Measurements from ENCODE around the gene PRKACG.

PRKACG gene

DNA sequence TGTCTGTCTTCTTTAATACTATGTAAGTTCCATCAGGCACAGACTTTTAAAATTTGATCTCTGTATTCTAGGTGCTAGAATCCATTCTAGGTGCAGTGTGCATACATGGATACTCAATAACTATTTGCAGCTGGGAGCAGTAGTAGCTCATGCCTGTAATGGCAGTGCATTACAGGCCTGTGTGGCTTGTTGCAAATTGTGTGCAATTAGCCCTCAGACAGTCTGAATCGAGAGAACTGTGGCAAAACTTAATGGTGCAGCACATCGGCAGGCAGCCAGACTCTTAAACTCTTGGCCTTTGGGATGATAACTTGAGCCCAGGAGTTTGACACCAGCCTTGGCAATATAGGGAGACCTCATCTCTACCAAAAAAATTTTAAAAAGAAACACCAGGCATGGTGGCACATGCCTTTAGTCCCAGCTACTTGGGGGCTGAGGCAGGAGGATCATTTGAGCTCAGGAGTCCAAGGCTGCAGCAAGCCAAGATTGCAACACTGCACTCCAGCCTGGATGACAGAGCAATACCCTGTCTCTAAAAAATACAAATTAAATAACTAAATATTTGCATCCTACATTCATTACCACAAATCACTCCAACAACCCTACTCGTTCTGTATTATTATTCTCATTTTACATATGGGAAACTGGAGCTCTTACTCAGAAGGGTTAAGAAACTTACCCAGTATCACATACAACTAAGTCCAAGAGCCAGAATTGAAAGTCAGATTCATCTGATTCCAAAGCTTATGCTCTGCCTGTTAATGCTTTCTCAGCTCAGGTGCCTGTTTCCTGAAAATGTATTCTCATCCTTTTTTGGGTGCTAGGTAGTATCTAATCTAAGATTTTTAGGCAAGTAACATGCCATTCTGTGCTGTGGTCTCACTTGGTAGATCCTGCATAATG is 30.1 kb downstream of the PRKACG start:
- DNase-seq: no peak

DNA sequence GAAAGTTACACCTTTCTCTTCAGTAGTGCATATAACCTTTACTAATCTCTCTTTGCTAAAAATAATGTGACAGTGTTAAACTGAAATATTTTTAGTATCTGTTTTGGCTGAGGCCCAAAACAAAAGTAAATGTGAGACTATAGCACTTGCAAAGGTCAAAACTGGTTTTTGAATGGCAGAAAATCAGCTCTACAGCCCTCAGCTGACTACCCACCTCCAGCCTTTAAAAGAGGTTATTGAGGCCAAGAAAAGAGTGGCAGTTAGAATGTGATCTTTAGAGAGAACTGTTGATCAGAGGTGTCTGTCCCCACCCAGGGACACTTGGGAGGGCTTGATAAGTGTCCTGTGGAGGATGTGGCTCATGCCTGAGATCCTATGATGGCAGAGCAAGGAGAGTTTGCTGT is 30.9 kb downstream of the PRKACG start:
- no peak for DNase-seq

DNA sequence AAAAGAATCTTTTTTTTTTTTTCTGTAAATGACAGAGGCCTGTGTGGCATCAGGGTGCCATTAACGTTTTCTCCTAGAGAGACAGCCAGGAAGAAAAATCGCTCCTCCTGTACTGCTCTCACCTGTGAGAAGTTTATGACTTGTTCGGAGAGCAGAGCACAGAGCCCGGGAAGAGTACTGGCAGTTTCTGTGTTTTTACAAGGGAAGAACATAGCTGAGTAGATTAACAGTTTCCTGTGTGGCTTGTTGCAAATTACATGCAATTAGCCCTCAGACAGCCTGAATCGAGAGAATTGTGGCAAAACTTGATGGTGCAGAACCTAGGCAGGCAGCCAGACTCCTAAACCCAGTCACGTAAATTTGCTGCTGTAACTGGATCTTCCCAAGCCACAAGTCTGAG is 32.1 kb downstream of the PRKACG start:
- DNase-seq: no peak

DNA sequence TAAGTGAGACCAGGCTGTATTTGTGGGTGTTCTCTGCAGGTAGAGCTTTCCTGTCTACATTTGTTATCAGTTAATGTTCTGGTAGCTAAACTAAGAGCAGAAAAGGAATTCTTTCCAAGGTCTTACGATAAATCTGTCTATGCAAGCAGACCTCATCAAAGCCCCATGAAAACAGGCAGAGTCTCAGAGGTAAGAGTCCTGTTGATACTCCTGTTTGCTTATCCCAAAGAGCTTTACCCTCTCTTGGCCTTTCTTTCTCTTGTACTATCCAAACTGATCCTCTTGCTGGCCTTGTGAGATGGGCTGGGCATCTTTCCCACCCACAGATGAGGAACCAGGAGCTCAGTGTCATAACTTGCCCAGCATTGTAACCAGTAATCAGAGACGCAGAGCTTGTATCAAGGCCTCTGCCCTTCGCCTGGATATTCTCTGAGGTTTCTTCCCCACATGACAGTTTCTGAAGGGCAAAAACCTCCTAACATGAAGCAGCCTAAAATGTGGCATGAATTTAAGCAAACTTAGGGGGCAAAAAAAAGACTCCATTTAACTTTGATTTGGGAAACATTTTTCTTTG is 33.5 kb downstream of the PRKACG start:
- no peak for DNase-seq

DNA sequence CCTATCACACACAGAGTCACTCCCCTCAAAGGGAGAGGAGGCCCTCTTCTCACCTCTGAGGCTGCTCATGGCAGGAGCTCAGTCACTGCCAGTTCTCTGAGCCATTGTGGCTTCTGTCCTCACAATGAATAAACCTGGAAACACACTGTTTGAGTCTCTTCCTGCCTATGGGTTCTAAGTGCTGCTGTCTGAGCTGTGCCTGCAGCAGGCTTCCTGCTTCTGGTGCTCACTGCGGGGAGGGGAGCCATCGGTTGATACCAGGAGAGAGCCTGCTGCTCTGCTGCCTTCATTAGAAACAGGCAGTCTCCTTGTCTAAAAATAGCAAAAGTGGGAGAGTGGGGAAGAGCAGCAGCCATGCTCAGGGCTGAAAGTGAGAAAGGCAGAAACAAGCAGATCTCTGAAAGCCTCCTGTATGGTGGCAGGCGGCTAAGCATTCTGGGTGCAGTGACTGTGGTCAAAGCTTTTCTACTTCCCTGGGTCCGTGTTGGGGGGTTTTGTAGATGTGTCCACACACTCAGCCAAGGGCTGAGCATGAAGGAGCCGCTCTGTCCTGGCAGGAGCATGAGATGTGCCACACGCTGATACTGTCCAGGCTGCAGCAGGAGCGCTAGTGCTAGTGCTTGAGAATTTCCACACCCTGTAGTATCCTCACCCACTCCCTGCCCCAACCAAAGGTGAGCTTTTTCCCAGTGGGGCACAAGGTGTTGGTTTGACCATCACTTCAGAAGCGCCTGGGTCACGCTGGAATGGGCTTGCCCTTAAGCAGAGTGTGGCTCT is 34.2 kb downstream of the PRKACG start:
- DNase-seq: peak in 7 of 51 donors; percentile 5 to 26 (median 10)

DNA sequence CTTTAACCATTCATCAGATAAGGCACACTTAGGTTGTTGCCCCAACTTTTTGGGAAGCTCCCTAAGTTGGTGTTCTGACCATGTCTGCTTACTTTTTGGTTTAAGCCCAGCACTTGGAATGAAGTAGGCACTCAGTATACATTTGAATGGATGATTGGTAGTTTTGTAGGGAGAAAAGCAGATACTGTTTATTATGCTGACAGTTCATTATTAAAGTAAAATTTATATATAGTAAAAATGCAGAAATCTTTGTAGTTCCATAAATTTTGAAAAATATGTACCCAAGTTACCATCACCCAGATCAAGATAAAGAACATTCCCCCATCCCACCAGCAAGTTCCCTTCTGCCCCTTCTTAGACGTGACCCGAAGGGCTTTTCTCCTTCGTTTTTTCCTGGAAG is 35.4 kb downstream of the PRKACG start:
- no peak for DNase-seq

DNA sequence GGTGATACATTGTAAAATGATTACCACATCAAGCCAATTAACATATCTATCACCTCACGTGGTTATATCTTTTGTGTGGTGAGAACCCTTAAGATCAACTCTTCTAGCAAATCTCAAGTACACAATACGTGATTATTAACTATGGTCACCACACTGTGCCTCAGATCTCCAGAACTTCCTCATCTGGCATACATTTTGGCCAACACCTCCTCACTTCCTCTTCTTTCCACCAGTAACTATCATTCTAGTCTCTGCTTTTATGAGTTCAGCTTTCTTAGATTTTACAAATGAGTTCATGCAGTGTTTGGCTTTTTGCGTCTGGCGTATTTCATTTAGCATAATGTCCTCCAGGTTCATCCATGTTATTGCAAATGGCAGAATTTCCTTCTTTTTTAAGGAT is 35.8 kb downstream of the PRKACG start:
- peak in 1 of 51 donors; percentile 10 for DNase-seq

DNA sequence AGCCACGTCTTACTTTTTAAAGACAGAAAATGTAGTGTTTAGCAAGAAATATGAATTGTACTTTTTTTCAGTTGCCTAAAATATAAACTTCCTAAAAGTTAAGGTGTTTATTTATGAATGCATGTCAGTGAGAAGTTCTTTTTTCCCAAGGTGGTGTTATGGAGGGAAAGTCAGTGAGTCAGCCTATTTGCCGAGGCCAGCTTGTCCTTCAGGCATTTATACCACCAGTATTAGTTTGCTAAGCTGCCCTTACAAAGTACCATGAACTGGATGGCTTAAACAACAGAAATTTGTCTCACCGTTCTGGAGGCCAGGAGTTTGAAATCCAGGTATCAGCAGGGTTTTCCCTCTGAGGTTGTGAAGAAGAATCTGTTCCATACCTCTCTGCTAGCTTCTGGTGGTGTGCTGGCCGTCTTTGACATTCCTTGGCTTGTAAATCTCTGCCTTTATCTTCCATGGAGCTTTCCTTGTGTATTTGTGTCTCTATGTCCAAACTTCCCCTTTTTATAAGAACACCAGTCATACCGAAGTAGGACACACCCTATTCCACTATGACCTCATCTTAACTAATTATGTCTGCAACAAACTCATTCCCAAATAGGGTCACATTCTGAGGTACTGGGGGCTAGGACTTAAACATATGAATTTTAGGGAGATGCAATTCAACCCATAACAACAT is 38.4 kb downstream of the PRKACG start:
- DNase-seq: no peak

DNA sequence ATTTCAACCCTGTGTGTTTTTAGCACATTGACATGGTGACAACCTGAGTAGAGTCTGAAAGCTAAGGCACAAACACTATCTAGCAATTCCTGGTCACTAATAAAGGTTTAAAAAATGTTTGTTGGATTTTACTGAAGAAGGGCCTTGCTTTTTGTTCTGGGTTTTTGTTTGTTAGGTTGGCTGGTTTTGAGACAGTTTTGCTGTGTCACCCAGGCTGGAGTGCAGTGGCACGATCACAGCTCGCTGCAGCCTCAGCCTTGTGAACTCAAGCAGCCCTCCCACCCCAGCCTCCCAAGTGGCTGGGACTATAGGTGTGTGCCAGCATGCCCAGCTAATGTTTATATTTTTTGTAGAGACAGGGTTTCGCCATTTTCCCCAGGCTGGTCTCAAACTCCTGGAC is 39.0 kb downstream of the PRKACG start:
- no peak for DNase-seq

DNA sequence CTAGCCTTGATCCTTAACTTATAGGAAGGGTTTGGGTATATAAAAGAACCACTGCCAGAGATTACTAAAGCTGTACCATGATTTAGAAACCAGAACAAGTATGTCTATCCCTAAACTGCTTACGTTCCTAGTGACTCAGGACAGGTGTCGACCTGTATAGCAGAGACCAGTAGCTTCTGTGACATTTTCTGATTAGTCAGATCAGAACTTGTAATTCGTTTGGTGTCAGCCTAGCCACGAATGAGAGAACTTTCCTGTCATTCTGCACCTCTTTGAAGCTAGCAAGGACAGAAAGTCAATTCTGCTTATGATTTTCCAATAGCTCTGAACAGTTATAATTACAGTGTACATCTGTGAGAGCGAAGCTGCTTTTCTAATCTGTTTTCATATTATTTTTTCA is 39.5 kb downstream of the PRKACG start:
- DNase-seq: no peak

DNA sequence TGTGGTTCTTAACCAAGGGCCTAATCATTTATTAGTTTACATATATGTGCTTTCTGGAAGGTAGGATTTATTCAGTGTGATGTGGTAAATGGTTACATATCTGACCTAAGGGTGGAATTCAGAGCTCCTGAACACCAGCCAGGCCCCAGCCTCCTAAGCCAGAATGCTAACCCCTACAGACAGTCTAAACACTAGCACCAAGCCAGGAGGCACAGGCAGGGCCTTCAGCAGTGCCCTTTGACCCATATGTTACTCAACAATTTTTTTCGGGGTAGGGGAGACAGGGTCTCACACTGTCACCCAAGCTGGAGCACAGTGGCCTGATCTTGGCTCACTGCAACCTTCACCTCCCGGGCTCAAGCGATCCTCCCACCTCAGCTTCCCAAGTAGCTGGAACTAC is 40.3 kb downstream of the PRKACG start:
- no peak for DNase-seq

DNA sequence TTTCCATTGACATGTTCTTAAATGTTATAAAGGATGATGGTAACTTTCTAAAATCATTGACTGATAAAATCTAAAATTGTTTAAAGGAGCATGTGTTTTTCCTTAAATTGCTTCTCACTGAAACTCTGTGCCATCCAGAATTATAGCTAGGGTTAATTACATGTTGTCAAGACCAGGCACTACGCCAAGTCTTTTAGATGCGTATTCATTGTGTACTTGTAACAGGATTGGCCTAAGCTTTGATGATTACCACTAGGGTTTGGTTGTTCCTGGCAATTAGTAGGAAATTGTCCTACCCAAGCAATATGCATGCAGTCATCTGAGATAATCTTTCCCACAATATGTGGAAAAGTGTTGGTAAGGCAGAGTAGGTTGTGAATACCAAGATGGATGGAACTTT is 43.8 kb downstream of the PRKACG start:
- DNase-seq: no peak

DNA sequence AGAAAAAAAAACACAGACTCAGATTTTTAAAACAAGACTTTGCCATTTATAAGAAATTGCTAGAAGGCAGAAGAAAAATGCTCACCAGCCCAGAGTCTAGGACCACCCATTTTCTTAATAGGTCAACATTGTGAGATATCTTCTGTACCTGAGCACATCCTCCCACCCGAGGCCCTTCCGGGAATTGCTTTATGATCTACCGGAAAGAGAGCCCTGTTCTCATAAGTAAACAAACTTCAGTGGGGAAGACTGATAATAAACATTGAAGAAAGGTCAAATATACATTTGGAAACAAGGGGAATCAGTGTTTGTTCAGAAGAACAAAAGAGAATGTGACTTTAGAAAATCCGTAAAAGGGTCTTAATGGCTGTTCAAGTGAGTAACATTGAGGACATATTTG is 44.4 kb downstream of the PRKACG start:
- no peak for DNase-seq

DNA sequence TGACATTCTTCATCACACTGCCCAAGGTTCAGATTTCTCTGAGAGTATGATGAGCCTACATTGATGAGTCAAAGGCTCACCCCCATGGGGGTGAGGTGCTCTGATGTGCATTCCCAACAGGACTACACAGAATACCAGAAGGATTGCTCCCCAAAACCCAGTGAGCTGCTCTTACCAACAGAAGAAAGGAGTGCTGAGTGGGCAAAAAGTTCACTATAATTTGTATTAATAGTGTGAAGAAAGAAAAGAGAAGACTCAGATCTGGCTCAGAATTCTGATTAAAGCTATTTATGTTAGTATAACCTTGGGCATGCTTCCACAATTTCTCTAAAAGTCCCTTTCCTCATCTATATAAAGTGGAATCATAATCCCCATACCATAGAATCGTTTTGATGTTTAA is 46.1 kb downstream of the PRKACG start:
- no peak for DNase-seq

DNA sequence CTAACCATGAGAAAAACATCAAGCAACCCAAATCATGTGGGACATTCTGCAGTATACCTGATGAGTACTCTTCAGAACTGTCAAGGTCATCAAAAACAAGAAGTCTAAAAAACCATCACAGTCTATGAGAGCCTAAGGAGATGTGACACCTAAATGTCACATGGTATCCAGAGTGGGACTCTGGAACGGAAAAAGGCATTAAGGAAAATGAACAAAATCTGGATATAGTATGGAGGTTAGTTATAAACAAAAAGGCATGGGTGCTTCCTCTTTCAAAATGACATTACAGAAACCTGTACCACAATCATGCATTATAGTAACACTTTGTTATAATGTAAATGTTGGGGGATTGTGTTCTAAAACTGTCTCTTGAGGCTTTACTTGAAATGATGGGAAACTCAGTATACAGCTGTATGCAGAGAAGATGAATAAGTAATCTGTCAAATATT is 47.4 kb downstream of the PRKACG start:
- no peak for DNase-seq

DNA sequence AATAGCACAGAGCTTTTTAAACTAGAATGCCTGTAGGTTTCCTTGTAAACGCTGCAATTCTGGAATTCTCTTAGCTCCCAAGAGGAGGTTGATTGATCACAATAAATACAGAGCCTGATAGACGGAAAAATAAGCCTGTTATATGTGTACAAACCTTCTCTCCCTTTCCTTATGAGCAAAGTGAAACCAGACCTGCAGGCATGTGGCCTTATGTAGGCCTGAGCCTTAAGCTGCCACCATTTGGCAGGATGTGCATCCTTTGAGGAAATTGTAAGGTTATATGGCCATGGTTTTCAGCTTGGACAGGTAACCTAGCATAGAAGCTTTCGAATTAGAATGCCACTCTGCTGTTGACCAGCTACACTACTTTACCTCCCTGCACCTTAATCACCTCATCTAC is 49.1 kb downstream of the PRKACG start:
- no peak for DNase-seq

DNA sequence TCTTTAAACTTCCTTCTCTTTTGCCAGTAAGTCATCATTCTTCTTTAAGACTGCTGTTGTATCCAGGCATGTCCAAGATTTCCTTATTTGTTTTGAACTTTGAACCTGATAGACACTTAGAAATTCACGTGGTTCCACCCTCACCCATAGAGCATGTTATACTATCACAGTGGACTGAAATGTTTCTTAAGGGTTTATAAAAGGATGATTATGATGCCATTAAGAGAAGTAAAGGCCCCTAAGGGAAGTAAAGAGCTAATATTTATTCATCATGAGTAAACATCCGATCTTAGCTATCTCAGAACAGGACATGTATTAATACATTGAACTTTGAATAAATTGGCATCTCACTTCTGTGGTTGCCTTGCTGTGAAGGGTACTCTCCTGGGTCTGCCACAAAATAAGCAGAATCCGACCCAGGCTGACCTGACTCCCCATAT is 49.8 kb downstream of the PRKACG start:
- no peak for DNase-seq

DNA sequence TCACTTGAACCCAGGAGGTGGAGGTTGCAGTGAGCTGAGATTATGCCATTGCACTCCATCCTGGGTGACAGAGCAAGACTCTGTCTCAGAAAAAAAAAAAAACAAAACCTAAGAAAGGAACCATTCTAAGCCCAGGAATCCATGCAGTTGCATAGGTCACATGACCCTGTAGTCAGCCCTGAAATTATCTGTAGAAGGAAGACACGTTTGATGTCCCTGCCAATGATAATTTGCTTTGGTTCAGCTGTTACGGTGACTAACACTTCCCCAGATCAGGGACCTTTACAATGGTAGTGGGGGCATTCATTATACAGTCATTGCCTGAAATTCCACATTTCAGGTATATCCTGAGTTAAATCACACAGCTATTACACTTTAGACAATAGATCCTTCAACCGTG is 50.5 kb downstream of the PRKACG start:
- DNase-seq: no peak
